Dermis microvascular lymphatic vessel endothelial cell (primary cell): Measurements from ENCODE around the gene KRT28. TPM values are rescaled to one million over a fixed set of nuclear protein-coding genes. Genes with fewer than 3 reads are reported as not detected.

ENCODE experiments used
- DNase-seq, 2 donors: peaks; one replicate each; pipeline versions ENCODE4 v3.0.0 to v3.0.0-alpha.2; 2010; ENCODE audit warnings: low read depth in 2 of 2
- total RNA-seq: library from RNA; depleted of rRNA; stranded (reverse); fragments of >200 nt; gene quantifications from 2 replicates; pipeline ENCODE4 v1.2.1, GENCODE V29; 2014

KRT28 gene, protein sequence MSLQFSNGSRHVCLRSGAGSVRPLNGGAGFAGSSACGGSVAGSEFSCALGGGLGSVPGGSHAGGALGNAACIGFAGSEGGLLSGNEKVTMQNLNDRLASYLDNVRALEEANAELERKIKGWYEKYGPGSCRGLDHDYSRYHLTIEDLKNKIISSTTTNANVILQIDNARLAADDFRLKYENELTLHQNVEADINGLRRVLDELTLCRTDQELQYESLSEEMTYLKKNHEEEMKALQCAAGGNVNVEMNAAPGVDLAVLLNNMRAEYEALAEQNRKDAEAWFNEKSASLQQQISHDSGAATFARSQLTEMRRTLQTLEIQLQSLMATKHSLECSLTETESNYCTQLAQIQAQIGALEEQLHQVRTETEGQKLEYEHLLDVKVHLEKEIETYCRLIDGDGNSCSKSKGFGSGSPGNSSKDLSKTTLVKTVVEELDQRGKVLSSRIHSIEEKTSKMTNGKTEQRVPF
- total RNA-seq = not detected in 2 replicates

DNA sequence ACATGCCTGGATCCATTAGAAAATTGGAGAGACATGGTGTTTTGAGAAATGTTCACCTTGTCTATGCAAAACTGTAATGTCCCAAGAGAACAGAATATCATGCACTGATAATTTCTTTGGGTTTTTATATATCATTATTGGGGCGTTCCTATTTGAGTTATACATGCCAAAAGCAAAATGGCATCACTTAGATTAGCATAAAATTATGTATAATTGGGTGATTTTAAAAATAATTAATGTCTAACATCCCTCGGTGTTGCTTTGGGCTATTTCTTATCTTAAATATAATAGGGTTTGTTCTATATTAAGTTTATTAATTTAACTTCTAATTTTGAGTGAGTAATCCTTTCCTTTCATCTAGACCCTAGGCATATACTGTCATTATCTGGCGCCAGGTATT lies at the start of gene KRT28:
KRT28 (minus strand) TSS at position 101 of the 400 bp plus-strand sequence; CDS start at position 35, 66 bp downstream.
- no peak for DNase-seq

DNA sequence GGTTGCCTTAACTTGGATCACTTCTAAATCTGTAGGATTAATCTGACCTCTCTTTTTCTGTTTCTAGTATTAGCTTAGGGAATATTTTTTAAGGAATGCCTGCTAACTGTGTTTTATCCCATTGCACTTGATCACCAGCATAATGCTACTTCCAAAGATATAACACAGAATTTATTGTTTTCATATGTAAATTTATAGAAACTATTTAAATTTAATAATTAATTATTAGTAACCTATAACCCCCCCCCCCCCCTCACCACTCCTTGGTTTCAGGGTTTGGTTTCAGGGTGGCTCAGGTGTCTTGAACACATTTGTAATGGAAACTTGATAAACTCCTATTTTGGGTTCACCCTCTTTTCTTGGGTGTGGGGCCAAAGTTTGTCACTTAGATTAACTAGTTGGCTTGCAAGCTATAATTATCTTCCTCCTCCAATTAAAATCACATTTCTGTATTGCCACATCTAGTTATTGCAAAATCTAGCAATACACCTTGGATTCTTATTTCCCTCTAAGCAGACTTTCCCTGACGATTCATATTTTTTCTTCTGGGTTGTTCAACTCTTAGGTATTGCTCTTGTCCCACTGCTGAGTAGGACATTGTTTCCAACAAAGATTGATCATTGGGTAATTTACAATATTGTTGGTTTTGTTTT lies 49.0 kb upstream of the KRT28 start:
- DNase-seq = no peak

DNA sequence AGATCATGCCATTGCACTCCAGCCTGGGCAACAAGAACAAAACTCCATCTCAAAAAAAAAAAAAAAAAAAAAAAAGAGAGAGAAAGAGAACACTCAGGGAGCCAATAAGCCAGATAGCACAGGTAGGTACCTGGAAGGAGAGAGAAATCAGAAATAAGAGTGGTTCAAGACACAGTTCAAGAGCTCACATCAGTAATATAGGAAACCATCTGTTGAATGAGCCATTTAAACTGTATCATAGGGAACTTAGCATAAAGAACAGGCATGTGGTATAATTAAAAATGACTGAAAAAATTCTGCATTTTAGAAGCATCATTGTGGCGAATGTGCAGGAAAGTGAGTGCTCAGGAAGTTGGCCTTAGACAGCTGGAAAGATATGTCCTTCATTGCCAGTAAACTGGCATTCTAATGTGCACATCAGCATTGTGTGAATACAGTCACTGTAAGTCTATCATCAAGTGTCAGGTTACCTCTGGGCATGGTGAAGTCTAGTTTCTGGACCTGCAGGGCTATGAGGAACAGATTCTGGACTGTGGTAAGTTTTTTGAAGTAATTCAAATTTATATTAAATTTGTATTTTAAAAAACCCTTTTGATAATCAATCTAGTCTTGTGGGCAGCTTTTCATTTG lies 46.9 kb upstream of the KRT28 start:
- DNase-seq = no peak

DNA sequence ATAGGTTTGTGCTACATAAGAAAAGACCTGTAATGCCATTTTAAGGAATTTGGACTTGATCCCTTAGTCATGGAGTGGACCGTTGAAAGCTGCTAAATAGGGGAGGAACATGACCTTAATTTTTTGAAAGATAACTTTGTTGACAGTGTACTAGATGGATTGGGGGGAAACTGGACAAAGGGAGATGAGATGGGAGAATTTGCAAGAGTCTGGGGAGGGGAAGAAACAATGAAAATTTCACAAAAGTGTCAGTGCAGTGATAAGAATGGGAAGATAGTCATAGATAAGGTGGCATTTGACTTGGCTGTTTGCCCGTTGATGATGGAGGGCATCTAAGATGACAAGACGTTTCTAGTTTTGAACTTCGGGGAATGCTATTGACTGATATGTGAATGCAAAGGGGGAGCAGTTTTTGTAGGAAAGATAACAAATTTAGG lies 44.9 kb upstream of the KRT28 start:
- DNase-seq = no peak

DNA sequence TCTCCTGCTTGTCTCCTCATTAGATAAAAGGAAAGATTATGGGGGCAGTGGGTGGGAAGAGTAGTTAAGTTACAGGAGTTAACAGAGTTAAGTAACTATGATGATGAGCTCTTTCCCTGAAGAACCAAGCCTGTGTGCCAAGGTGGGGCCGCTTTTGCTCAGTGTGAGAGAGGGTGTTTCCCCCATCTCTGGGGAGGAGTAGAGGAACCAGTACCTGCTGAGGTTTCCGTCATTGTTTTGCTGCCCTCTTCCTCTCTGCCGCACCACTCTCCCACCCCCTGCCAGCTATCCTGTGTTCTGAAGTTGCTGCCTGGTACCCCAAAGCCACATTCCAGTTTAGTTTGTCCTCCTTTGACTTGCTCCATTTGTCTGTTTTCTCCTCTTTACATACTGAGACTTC lies 43.5 kb upstream of the KRT28 start:
- no peak for DNase-seq

DNA sequence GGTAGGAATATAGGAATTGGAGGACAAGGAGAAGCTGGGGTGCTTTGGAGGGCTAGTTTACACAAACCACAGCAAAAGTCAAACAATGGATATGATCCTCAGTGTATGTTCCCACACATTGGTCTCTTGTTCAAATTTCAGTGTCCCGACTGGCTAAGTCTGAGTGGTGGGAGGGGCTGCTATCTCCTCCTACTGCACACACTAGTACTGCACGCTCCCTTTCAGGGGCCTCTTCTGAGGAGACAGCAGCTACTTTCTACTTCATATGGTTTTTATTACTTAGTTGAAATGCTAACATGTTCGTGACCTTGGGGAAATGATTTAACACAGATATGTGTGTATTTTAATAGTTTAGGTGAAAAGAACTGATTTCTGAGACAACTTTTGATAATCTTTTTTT lies 41.5 kb upstream of the KRT28 start:
- DNase-seq = no peak

DNA sequence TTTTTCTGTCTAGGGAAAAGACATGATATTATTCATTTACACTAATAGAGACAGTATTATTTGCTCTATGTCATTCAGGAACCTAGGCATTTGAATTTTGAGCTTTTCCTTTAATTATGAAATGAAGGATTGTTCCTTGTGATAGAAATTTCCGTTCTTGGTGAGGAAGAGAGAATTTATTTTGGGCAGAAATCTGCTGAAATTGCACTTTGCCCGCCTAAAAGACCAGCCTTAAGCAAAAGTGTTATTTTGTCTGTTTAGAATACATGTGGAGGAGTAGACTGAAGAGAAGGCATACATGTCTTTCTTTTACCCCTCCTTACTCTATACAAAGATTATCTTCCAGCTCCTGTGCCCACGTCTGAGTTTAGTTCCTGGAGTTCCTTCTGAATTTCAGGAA lies 39.4 kb upstream of the KRT28 start:
- DNase-seq = no peak

DNA sequence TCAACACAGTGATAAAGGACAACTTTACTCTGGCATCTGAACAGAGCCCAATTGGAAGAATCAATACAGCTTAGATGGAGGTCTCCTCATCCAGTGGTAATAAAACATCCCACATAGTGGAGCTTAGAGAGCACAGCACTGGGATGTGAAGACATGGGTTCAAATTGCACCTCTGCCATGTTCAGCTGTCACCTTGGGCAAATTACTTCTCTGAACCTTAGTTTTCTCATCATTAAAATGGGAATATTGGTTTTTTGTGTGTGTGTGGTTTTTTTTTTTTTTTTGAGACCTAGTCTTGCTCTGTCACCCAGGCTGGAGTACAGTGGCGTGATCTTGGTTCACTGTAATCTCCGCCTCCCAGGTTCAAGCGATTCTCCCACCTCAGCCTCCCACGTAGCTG lies 36.3 kb upstream of the KRT28 start:
- no peak for DNase-seq

DNA sequence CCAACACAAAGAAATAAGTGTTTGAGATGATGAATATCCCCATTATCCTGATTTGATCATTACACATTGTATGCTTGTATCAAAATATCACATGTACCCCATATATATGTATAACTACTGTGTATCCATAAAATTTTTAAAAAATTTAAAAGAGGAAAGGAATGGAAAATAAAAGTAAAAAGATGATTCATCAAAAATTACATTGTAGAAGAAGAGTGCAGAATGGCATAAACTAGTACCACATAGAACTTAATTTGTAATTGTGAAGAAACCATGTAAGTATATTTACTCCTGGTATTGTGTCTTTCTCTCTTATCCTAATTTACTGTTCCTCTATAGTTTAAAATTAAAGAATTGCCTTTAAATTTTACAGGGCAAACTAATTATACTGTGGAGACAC lies 34.1 kb upstream of the KRT28 start:
- no peak for DNase-seq

DNA sequence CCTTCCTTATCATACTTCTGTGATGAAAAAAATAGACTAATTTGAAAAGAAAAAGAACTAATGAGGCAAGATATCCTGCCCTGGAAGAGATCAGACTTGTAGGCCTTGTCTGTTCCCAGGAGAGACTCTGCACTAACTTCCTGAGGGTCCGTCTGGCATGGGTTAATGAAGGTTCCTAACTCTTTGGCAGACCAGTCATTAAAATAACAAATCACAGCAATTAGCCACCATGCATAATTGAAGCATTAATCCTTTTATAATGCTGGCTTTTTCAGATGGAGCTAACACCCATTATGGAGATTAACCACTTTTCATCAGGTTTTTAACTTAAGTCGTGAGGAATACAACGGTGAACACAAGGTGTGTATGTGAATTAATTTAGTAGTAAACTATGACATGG lies 33.1 kb upstream of the KRT28 start:
- DNase-seq = no peak

DNA sequence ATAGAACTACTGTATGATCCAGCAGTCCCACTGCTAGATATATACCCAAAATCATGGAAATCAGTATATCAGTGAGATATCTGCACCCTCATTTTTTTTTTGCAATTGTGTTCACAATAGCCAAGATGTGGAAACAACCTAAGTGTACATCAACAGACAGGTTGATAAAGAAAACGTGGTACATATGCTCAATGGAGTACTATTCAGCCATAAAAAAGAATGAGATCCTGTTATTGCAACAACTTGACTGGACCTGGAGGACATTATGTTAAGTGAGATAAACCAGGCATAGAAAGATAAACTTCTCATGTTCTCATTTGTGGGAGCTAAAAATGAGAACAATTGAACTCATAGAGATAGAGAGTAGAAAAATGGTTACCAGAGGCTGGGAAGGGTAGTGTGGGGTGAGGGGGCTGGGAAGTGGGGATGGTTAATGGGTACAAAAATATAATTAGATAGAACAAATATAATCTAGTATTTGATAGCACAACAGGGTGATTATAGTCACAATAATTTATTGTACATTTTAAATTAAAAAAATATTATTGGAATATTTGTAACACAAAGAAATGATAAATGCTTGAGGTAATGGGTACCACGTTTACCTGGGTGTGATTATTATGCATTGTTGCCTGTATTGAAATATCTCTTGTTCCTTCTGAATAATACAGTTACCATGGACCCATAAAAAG lies 30.5 kb upstream of the KRT28 start:
- no peak for DNase-seq

DNA sequence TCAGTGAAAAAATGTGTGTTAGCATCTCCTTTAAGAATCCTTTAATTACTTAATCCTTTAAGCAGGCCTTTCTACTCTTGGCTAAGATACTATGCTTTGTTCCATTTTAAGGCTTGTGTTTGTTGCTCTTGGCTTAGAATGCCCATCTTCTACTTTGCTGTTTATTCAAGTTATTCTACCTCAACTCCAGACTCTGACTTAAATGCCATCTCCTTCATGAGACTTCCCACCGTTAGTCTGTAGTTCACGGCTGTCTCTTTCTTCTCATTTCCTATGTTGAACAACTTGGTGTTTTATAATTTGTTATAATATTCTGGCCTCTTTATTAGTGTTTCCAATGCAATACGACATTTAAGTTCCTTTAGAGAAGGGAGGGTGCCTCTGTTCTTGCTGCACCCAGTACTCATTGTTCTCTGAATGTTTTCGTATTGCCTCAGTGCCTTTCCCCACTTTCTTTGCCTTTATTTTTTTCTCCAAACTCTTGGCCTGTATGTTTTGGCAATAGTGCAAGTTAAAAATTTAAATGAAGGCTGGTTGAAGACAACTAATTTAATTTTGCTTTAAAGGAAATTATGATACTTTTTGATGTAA lies 28.8 kb upstream of the KRT28 start:
- DNase-seq = peak in 1 of 2 donors; percentile 12

DNA sequence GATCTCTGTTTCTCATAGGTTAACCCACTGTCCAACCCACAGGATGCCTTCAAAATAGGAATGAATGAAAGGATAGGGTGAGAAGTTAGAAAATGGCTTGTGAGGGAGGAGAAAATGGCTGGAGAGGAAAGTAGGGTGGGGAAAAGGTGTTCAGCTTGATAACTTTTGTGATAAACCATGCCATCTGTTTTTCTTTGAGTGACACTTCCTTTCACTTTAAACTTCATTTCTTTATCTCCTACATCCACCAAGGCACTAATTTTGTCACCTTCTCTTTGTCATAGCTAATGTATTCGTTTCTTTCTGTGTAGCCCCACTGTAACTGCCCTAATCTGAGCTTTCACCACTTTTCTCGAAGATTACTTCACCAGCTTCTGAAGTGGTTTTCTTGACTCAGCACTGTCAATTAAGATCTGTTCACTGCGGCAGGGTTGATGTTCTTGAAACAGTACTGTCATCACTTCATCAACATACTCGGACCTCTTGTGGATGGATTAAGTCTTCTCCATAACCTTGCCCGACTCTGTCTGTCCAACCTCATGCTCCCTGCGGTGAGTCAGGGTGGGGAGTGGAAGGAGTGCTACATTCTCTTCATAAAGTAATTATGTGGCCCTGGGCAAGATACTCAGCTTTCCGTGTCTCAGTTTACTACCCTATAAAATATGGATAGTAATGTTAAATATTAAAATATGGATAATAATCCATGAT lies 28.1 kb upstream of the KRT28 start:
- DNase-seq = no peak

DNA sequence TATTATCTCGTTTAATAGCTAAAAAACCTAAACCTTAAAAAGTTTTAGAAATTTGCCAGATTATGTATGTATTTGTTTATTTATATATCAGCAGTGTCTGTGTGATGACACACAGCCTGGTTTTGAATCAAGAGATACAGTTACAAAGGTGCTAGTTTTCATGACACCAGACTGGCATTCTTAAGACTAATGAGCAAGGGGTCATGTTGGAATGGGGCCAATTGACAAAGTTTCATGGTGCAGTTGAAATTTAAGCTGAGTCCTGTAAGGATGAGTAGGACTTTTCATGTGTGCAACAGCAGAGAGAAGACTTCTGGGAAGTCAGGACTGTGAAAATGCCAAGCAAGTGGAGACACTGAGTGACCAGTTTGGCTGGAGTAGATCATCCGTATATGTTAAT lies 25.8 kb upstream of the KRT28 start:
- no peak for DNase-seq

DNA sequence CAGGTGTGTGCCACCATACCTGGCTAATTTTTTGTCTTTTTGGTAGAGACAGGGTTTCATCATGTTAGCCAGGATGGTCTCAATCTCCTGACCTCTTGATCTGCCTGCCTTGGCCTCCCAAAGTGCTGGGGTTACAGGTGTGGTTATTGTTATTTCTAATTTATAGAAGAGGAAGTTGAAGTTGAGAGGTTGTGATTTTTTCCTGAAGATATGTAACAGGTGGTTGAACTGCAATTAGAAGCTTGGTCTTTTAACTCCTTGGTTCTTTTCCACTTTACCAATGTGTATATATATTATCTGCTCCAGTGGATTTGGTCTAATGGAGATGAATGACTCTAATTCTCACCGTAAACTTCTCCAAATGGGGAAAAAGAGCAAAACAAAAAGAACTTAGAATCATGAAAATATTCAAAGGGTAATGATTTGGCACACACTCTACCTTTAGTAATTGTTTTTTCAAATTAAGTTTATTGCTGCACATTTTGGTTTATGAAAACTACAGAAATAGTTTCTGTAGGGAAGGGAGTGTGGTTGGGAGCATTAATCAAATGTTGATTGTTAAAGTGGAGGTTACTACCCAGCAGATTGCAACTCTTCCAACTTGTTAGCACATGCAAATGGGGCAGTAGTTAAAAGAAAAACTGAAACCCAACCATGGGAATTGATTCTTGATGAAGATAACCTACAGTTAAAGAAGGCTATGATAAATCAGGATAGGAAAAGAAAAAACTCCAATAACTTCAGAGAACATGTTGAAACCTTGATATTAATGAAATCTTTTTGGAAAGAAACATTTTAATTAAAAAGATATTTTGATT lies 24.5 kb upstream of the KRT28 start:
- no peak for DNase-seq

DNA sequence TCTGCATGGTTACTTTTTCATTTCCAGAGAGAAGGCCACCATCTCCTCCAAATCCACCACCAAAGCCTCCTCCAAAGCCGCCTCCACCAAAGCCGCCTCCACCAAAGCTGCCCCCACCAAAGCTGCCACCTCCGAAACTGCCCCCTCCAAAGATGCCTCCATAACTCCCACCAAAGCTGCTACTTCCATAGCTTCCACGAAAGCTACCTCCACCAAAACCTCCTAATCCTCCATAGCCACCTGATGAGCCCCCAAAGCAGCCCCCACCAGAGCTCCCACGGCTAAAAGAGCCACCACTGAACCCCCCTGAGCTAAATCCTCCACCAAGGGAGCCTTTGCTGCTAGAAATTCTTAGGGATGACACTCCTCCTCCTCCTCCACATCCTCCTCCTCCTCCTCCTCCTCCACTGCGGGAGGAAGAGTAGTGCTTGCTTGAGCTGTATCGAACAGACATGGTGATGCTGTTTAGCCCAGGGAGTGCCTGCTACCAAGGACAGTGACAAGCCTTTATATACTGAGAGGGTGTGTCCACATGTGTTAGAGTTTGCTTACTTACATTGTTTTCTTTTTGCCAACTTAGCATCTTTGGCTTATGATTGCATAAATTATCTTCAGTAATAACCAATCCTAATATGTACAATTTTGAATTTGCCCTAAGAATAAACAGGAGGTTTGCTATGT lies 22.5 kb upstream of the KRT28 start, which contains the start of gene KRT10:
KRT10 (minus strand) TSS at position 483 of the 681 bp plus-strand sequence; CDS start at position 454, 29 bp downstream.
- no peak for DNase-seq

DNA sequence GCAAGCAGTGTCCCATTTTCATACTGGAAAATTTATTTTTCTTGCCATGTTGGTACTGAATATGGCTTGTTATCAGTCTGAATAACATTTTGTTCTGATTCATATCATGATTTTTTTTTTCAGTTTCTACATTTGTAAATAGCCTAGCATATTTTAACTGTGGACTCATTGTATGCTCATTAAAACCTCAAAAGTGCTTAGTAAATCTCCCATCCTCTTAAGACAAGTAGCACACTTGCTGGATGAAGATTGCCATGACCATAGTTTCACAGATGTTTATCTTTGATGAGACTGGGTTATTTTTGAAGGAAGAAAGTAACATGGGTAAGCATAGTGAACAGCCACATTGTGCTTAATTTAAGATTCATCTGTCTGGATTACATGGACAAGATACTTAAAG lies 21.8 kb upstream of the KRT28 start:
- DNase-seq = no peak

DNA sequence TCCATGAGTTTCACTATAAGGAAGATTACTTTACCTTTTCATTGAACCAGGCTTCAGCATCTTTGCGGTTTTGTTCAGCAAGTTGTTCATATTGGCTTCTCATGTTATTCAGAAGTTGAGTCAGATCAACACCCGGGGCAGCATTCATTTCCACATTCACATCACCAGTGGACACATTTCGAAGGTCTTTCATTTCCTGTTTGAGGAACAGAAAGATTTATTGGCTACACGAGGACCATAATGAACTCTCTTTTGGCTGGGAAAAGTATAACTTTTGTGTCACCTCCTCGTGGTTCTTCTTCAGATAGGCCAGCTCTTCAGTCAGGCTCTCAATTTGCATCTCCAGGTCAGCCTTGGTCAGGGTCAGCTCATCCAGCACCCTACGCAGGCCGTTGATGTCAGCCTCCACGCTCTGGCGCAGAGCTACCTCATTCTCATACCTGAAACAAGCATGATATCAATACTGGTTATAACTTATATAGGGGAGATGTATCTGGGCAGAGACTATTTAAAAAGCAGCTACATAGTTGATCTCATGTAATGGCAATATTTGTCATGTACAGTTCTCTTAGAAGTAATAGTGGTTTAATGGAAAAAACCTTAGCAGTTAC lies 20.6 kb upstream of the KRT28 start:
- no peak for DNase-seq
